HEK293T (cell line): Measurements from ENCODE around the gene MYLK4.

Experiments used
- CTCF ChIA-PET: fragments of 350-600 bp; formaldehyde crosslinking; extraction: SDS; loops from one replicate; lab custom pipeline; 2021; ENCODE audit warnings: antibody characterized with exemption, inconsistent platforms; lab: Yijun Ruan, JAX
- POLR2A ChIA-PET: fragments of 350-600 bp; formaldehyde crosslinking; extraction: SDS; loops from one replicate; lab custom pipeline; 2020; ENCODE audit warnings: antibody characterized with exemption, inconsistent platforms; lab: Yijun Ruan, JAX
- DNase-seq: peaks from one replicate; pipeline ENCODE4 v3.0.0; 2012; ENCODE audit warnings: mixed read lengths; ENCODE audit errors: extremely low spot score
- ARNT ChIP-seq: fragments of 450-650 bp; IDR thresholded peaks from 2 replicates; pipeline ENCODE4 v1.6.1; 2017; ENCODE audit warnings: mild to moderate bottlenecking
- BHLHE40 ChIP-seq: fragments of 450-650 bp; IDR thresholded peaks from 2 replicates; pipeline ENCODE4 v1.6.1; 2016; ENCODE audit warnings: mild to moderate bottlenecking, moderate library complexity, borderline replicate concordance
- CTBP1 ChIP-seq: fragments of 450-650 bp; IDR thresholded peaks from 2 replicates; pipeline ENCODE4 v1.6.1; 2016; ENCODE audit warnings: borderline replicate concordance
- ELF4 ChIP-seq: fragments of 450-650 bp; IDR thresholded peaks from 2 replicates; pipeline ENCODE4 v1.6.1; 2017; ENCODE audit warnings: antibody characterized with exemption
- FOXA1 ChIP-seq: fragments of 450-650 bp; IDR thresholded peaks from 2 replicates; pipeline ENCODE4 v1.6.1; 2016; ENCODE audit warnings: mild to moderate bottlenecking
- FOXK2 ChIP-seq: fragments of 450-650 bp; IDR thresholded peaks from 2 replicates; pipeline ENCODE4 v1.6.1; 2016; ENCODE audit warnings: mild to moderate bottlenecking
- FOXM1 ChIP-seq: fragments of 450-650 bp; IDR thresholded peaks from 2 replicates; pipeline ENCODE4 v1.6.1; 2017; ENCODE audit warnings: mild to moderate bottlenecking, borderline replicate concordance
- HDGF ChIP-seq: fragments of 450-650 bp; IDR thresholded peaks from 2 replicates; pipeline ENCODE4 v1.6.1; 2017; ENCODE audit warnings: antibody characterized with exemption, borderline replicate concordance
- L3MBTL2 ChIP-seq: fragments of 450-650 bp; conservative IDR thresholded peaks from 2 replicates; pipeline ENCODE4 v1.6.1; 2016; ENCODE audit warnings: mild to moderate bottlenecking
- LEF1 ChIP-seq: fragments of 450-650 bp; IDR thresholded peaks from 2 replicates; pipeline ENCODE4 v1.6.1; 2017; ENCODE audit warnings: mild to moderate bottlenecking, borderline replicate concordance
- NFRKB ChIP-seq: fragments of 450-650 bp; IDR thresholded peaks from 2 replicates; pipeline ENCODE4 v1.6.1; 2016; ENCODE audit warnings: mild to moderate bottlenecking, moderate library complexity
- SP1 ChIP-seq: fragments of 450-650 bp; IDR thresholded peaks from 2 replicates; pipeline ENCODE4 v1.6.1; 2017
- SUZ12 ChIP-seq: fragments of 450-650 bp; IDR thresholded peaks from 2 replicates; pipeline ENCODE4 v1.6.1; 2016; ENCODE audit warnings: mild to moderate bottlenecking
- TARDBP ChIP-seq: fragments of 450-650 bp; IDR thresholded peaks from 2 replicates; pipeline ENCODE4 v1.6.1; 2016
- ZNF384 ChIP-seq: fragments of 450-650 bp; IDR thresholded peaks from 2 replicates; pipeline ENCODE4 v1.6.1; 2016
- TF ChIP-seq, protein P1 (sequence below): fragments of 450-650 bp; IDR thresholded peaks from 2 replicates; pipeline ENCODE4 v1.6.1; 2016

Gene MYLK4

DNA sequence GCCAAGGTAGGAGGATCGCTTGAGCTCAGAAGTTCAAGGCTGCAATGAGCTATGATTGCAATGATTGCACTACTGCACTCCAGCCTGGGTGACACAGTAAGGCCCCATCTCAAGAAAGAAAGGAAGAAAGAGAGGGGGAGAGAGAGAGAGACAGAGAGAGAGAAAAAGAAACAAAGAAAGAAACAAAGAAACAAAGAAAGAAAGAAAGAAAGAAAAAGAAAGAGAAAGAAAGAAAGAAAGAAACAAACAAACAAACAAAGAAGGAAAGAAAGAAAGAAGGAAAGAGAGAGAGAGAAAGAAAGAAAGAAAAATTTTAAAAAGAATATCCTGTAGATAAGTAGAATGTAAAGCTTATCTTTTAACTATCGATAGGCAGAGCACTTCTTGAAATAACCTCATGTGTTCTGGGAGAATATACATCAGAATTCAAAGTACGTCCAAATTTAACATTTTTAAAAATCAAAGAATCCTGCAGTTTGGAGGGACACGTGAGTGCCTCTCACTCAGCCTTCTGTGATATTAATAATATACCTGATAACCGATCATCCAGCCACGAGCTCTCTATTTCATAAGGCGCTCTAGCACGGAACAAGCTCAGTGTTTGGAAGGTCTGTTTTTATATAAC lies 25.2 kb downstream of the MYLK4 start:
- DNase-seq: no peak
- TF ChIP-seq BHLHE40: no peak
- TF ChIP-seq FOXM1: no peak
- TF ChIP-seq TARDBP: no peak
- TF ChIP-seq ELF4: no peak
- no peak for TF ChIP-seq ARNT
- TF ChIP-seq ZNF384: no peak
- TF ChIP-seq SP1: no peak
- TF ChIP-seq L3MBTL2: no peak
- TF ChIP-seq FOXA1: no peak
- no peak for TF ChIP-seq NFRKB
- no peak for TF ChIP-seq FOXK2
- ChIA-PET POLR2A (interaction anchor here (1.8 kb wide), 1 partner anchor 12 kb away, joined by 13 read pairs; no protein-coding TSS in a partner anchor), CTCF (interaction anchor here (0.7 to 1.2 kb wide), 3 partner anchors 13 to 133 kb away, joined by 3 to 4 read pairs (median 3); partner anchors contain the start of gene MYLK4)

DNA sequence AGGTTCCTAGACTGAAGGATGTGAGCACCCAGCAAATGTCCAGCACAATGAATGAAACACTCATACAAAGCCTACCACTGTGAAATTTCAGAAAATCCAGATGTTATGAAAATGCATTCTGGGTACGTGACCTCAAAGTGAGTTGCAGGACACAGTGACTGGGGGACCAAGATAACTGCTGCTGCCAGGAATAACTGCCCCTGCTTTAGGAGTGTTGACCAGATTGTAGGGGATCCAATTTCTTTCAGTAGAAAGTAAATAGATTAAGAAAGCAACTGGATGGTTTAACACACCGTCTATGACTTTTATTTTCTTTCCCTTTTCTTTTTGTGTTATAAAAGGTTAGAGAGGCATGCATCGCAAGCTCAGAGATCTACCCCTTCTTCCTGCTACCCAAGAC lies 29.5 kb downstream of the MYLK4 start:
- CTCF ChIA-PET: interaction anchor here (0.7 kb wide), 1 partner anchor 26 kb away, joined by 3 read pairs; no protein-coding TSS in a partner anchor
- DNase-seq: no peak
- POLR2A ChIA-PET: no interaction called here
- no peak for TF ChIP-seq LEF1
- TF ChIP-seq BHLHE40: no peak
- TF ChIP-seq SUZ12: no peak
- no peak for TF ChIP-seq HDGF
- TF ChIP-seq FOXK2: no peak
- no peak for TF ChIP-seq ZNF384
- no peak for TF ChIP-seq ELF4
- no peak for TF ChIP-seq NFRKB
- TF ChIP-seq SP1: no peak
- TF ChIP-seq FOXM1: no peak
- TF ChIP-seq TARDBP: no peak
- TF ChIP-seq ARNT: no peak
- no peak for TF ChIP-seq L3MBTL2
- TF ChIP-seq, protein P1, sequence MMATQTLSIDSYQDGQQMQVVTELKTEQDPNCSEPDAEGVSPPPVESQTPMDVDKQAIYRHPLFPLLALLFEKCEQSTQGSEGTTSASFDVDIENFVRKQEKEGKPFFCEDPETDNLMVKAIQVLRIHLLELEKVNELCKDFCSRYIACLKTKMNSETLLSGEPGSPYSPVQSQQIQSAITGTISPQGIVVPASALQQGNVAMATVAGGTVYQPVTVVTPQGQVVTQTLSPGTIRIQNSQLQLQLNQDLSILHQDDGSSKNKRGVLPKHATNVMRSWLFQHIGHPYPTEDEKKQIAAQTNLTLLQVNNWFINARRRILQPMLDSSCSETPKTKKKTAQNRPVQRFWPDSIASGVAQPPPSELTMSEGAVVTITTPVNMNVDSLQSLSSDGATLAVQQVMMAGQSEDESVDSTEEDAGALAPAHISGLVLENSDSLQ: no peak
- TF ChIP-seq CTBP1: no peak
- no peak for TF ChIP-seq FOXA1

DNA sequence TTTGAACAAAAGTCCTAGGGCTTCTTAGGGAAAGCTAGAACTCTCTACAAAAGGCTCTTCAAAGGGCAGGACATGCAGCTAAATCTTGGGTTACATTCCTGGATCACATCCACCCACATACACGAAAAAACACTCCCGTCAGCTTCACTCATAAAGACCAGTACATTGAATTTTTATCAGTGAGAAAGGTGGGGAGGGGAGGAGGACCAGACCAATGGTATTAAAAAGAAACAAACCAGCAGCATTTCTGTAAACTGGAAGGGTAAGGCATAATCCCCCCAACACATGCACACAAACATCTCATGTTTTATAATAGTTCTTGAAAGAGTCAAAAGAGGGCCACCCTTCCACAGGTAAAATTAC lies 31.6 kb downstream of the MYLK4 start:
- TF ChIP-seq, protein P1: no peak
- TF ChIP-seq NFRKB (no peak), ARNT (no peak), ELF4 (no peak), SP1 (no peak), SUZ12 (no peak), BHLHE40 (no peak), FOXM1 (no peak), HDGF (no peak), FOXK2 (no peak), ZNF384 (no peak), L3MBTL2 (no peak)
- ChIA-PET POLR2A (no interaction called here), CTCF (interaction anchor here (1.1 kb wide), 1 partner anchor 11 kb away, joined by 3 read pairs; no protein-coding TSS in a partner anchor)
- no peak for DNase-seq

DNA sequence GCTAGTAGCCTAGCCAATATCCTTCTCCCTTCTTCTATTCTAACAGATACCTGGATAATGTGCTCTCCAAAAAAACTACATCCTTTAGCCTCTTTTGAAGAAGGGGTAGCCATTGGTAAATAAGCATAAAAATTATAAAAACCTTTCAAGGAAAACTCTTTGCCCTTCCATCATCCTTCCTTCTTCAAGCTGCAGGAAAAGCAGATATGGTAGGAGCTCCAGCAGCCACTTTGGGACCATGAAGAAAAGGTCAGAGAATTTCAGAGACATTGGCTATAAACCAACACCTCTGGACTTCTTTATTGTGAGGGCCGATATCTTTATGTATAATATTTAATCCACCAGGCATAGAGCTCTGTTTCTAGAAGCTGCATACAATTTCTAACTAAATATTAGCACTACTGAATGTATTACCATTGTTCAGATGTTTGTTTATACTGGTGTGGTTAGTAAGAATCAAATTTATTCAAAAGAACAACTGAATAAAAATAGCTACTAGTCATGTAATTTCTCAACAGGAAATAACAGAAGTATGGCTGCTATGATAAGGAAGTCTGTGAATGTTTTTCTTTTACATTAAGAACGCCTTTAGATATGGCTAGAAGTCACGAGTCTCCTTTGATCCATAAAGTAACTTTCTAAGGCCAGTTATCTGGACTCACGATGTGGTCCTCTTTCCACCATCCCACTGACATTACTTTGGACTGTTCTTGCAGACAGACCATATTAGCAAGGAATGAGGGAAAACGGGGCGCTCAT lies 32.2 kb downstream of the MYLK4 start:
- POLR2A ChIA-PET: no interaction called here
- CTCF ChIA-PET: interaction anchor here (1.1 kb wide), 1 partner anchor 11 kb away, joined by 3 read pairs; no protein-coding TSS in a partner anchor
- TF ChIP-seq CTBP1 (no peak), FOXA1 (no peak), BHLHE40 (no peak), TARDBP (no peak), ELF4 (no peak), LEF1 (no peak), HDGF (no peak), ARNT (no peak), FOXM1 (no peak), L3MBTL2 (no peak), NFRKB (no peak), SP1 (no peak), ZNF384 (no peak)
- TF ChIP-seq, protein P1: no peak
- no peak for DNase-seq

DNA sequence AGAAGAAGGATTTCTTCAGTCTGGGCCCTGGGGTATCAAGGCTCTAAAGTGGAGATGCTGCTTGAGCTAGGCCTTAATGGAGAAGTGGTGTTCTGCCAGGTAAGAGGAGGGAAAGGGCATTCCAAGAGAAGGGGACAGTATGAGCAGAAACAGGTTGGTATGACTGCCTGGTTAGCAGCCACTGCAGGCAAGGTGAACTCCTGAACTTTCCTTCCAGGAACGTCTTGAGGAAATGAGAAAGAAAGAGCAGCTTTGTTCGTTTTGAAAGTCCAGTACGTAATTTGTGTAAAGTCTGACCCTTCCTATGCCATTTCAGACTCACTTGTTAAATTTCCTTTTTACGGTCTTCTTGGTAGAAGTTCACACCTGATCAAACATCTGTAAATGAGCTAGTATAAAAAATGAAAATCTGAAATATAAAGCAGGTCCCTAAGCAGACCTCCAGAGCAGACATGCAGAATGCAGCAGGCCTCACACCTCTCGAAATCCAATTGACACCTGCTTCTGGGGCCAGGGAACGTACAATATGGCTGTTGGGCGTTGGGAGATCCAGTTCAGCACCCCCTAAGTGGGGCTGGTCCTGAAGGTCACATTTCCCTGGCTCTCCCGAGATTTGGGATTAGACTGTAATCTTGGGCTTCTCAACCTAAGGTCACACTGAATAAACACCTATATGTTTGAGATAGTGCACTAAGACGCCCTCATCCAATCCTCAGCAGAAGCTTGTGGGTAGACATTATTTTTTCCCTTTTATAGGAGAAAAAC lies 33.6 kb downstream of the MYLK4 start:
- ChIA-PET POLR2A (no interaction called here), CTCF (interaction anchor here (0.7 kb wide), 1 partner anchor 21 kb away, joined by 3 read pairs; no protein-coding TSS in a partner anchor)
- no peak for TF ChIP-seq SP1
- TF ChIP-seq ZNF384: no peak
- no peak for DNase-seq
